CD4-positive, alpha-beta T cell treated with Interleukin-15 for 1 hour (primary cell): ENCODE results near the gene KRTAP4-3.
A peak's percentile ranks its signal among the peaks of the same experiment; 100 is the strongest.
"Not testable (repeated sequence)": the region's sequence is repeated elsewhere in the genome, so short reads cannot be mapped to it uniquely, and the experiment has no call there.

Experiments
- DNase-seq: peaks from one replicate; pipeline ENCODE4 v3.0.0-alpha.2; 2020

Gene KRTAP4-3

GRCh38 chr17:41150026-41150425, 18.0 kb downstream of the KRTAP4-3 start:
- DNase-seq: no peak

DNA sequence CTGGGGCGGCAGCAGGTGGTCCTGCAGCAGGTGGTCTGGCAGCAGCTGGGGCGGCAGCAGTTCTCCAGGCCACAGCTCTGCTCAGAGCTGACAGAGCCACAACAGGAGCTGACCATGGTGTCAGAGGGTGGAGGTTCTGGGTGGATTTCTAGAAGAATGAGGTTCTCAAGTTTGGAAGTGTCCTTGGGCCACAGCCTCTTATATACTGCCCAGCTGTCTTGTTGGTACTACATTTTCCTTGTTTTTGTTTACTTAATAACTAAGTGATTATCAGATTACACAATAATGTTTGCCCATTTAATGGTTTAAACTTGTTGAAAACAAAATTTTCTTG, 18.4 kb downstream of the KRTAP4-3 start, which contains the start of gene KRTAP4-5:
KRTAP4-5 (minus strand) TSS at position 174 of the 334 bp plus-strand sequence; CDS start at position 116, 58 bp downstream.
- no peak for DNase-seq

- DNase-seq: not testable (repeated sequence)
Measured at GRCh38 chr17:41148971-41149651, 18.9 kb downstream of the KRTAP4-3 start.

- no peak for DNase-seq
Measured at GRCh38 chr17:41147531-41148204, 20.4 kb downstream of the KRTAP4-3 start.

GRCh38 chr17:41145261-41145660, 22.8 kb downstream of the KRTAP4-3 start:
- DNase-seq: no peak

GRCh38 chr17:41144846-41145245, 23.2 kb downstream of the KRTAP4-3 start:
- no peak for DNase-seq

DNA sequence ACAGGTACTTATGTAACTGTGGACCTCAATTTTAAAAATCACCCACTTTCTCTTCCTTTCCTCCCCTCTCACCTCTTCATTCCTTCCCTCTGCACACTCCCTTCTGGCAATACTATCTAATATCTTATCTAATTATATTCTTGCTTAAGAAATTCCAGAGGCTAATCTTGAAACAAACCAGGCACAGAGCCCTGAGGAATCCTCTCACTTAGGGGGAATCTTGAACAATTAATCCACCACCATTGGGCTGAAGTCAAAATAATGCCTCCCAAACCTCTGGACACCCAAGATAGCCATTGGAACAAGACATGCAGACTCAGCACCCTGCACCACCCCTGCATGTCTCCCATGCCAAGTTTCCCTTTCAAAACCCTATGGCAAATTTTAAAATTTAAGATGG, 26.7 kb downstream of the KRTAP4-3 start:
- no peak for DNase-seq

GRCh38 chr17:41140360-41141131, 27.5 kb downstream of the KRTAP4-3 start, which contains the start of gene KRTAP4-6:
Gene KRTAP4-6, minus strand, starts transcription at chr17:41140544. Its CDS starts 57 bp downstream, at chr17:41140487.
- no peak for DNase-seq

GRCh38 chr17:41139865-41140264, 28.2 kb downstream of the KRTAP4-3 start:
- DNase-seq: not testable (repeated sequence)

DNA sequence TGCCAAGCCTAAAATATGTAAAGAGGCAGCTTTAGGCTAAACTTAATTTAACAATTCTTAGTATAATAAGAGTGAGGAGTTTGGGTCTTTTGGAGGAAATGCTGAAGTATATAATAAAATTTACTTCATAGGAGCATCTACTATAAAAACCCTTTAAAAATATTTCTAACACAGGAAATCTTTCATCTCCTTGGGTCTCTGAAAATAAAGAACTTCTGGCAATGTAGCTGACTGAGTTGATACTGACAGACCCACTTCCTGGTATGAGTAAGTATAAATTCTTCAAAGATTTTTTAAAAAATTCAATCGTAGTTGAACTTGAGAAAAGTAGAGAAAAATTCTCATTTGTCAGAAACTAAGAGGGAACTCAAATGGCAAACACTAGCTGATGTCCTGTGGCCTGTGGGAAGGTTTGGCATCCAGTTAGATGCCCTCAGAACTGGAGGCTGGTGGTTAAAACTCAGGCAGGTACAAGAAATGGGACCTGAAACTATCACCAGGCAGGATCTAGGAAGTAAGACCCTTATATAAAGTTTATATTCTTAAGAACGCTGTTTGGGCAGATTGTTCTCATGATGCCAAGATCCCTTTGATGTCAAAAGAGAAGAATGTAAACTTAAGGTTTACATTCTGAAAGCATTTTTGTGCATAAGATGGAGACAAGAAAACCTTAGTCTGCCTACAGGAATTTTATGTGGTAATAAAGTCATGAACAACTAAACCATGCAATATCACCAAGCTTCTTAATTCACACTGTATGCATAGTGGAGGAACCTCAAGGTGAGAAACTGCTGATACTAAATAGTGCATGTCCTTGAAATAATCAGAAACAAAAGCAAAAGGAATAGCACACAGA, 33.9 kb downstream of the KRTAP4-3 start:
- no peak for DNase-seq

- no peak for DNase-seq
Measured at GRCh38 chr17:41131979-41132378, 36.0 kb downstream of the KRTAP4-3 start.

DNA sequence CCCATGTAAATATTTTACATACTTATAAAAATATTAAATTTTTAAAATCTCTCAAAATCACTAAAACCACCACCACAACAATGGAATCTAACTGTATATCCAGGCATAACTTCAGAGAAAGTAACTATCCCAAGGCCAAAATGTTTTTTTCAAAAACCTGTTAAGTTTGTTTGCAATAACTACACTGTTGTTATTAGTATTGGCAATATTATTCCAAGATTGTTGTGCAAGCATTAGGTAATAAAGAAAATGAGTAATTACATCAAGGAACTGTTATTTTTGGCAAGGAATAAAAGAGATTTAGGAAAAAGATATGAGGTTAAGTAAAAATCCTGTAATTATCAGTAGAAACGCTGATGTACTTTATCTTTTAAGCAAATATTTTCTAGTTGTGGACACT, 40.6 kb downstream of the KRTAP4-3 start:
- DNase-seq: no peak

DNA sequence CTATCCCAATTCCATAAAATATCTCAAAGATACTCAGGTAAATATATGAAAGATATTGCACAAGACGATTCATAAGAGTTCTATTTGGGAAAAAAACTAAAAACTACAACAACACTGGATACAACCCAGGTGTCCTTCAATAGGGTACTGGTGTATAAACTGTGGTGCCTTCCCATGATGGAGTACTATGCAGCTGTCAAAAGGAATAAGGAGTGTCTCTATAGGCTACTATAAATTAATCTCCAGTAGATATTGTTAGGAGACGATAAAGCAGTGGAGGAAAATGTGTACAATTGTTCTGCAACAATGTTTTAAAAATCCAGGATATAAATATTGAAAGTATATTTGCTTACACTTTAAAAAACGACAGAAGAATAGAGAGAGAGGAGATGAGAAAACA, 41.6 kb downstream of the KRTAP4-3 start:
- no peak for DNase-seq

- no peak for DNase-seq
Measured at GRCh38 chr17:41125064-41125463, 43.0 kb downstream of the KRTAP4-3 start.

GRCh38 chr17:41123991-41124371, 44.0 kb downstream of the KRTAP4-3 start, which contains the start of gene KRTAP4-12:
Gene KRTAP4-12, minus strand, starts transcription at chr17:41124182. Its CDS starts 60 bp downstream, at chr17:41124122.
- not testable (repeated sequence) for DNase-seq

DNA sequence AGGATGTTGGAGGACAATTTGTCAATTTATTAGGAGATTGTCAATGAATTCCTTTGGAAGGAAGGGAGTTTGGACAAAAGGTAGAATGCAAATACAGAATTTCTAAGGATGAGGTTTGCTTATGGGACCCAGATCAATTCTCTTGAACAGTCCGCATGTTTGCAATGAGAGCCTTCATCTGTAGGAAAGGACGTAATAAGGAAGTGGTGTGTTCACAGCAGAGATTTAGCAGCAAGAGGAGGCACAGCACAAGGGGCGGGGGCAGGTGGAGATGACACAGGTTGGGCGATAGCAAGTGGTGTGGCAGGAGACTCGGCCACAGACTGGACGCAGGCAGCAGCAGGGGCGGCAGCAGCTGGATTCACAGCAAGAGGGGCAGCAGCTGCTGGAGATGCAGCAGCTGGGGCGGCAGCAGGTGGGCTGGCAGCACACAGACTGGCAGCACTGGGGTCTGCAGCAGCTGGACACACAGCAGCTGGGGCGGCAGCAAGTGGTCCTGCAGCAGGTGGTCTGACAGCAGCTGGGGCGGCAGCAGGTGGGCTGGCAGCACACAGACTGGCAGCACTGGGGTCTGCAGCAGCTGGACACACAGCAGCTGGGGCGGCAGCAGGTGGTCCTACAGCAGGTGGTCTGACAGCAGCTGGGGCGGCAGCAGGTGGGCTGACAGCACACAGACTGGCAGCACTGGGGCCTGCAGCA, 44.6 kb downstream of the KRTAP4-3 start:
- DNase-seq: not testable (repeated sequence)

GRCh38 chr17:41121742-41122141, 46.3 kb downstream of the KRTAP4-3 start:
- no peak for DNase-seq

- peak; percentile 17 for DNase-seq
Measured at GRCh38 chr17:41119696-41120690, 48.0 kb downstream of the KRTAP4-3 start.

DNA sequence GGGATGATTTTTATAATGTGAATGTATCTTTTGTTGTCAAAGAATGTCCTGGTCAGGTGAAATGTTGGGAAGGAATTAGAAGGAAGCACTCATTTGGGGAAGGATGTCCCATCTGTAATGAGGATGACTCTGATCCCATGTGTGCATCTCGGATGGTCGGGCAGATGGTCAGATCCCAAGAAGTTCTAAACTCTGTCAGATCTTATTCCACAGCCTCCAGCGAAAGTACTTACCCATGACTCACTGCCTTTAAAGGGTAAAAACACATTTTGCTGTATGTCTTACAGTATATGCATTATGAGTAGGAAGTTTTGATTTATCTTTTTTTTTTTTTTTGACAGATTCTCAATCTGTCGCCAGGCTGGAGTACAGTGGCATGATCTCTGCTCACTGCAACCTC, 49.3 kb downstream of the KRTAP4-3 start:
- no peak for DNase-seq

DNA sequence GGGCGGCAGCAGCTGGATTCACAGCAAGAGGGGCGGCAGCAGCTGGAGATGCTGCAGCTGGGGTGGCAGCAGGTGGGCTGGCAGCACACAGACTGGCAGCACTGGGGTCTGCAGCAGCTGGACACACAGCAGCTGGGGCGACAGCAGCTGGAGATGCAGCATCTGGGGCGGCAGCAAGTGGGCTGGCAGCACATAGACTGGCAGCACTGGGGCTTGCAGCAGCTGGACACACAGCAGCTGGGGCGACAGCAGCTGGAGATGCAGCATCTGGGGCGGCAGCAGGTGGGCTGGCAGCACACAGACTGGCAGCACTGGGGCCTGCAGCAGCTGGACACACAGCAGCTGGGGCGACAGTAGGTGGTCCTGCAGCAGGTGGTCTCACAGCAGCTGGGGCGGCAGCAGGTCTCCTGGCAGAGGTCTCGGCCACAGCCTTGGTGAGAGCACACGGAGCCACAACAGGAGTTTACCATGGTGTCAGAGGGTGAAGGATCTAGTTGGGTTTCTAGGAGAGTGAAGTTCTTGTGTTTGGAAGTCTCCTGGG, 50.1 kb downstream of the KRTAP4-3 start, which contains the start of gene KRTAP4-11:
KRTAP4-11 (minus strand) TSS at position 528 of the 541 bp plus-strand sequence; CDS start at position 470, 58 bp downstream.
- DNase-seq: not testable (repeated sequence)
